HG03175 (cell line): ENCODE results near the gene CDC23.
"Not testable (repeated sequence)": the region's sequence is repeated elsewhere in the genome, so short reads cannot be mapped to it uniquely, and the experiment has no call there.

Experiments used
- ATAC-seq: cut with Tn5 transposase; IDR thresholded peaks from one replicate; pipeline ENCODE4 v1.9.1; 2021; ENCODE audit warnings: mild to moderate bottlenecking, moderate library complexity; ENCODE audit not compliant: unreplicated experiment

CDC23 gene

GRCh38 chr5:138213161-138214029 lies at the start of gene CDC23:
TSS of gene CDC23 (minus strand) at chr5:138213323. CDS start at chr5:138213312, 11 bp downstream.
- peak; percentile 97 for ATAC-seq

GRCh38 chr5:138258704-138259292 lies 45.7 kb upstream of the CDC23 start:
- ATAC-seq, result no peak

GRCh38 chr5:138257583-138257982 lies 44.5 kb upstream of the CDC23 start:
- no peak for ATAC-seq

GRCh38 chr5:138252944-138253343 lies 39.8 kb upstream of the CDC23 start:
- no peak for ATAC-seq

- ATAC-seq, result not testable (repeated sequence)
Measured at GRCh38 chr5:138247800-138248199, 34.7 kb upstream of the CDC23 start.

- no peak for ATAC-seq
Measured at GRCh38 chr5:138246822-138247221, 33.7 kb upstream of the CDC23 start.

- ATAC-seq, result no peak
Measured at GRCh38 chr5:138246334-138246733, 33.2 kb upstream of the CDC23 start.

GRCh38 chr5:138245717-138246116 lies 32.6 kb upstream of the CDC23 start:
- ATAC-seq, result no peak

- ATAC-seq, result no peak
Measured at GRCh38 chr5:138243794-138244193, 30.7 kb upstream of the CDC23 start.

GRCh38 chr5:138241688-138242571 lies 28.8 kb upstream of the CDC23 start:
- ATAC-seq, result no peak

GRCh38 chr5:138240650-138241385 lies 27.7 kb upstream of the CDC23 start:
- ATAC-seq, result no peak

- no peak for ATAC-seq
Measured at GRCh38 chr5:138238034-138238433, 24.9 kb upstream of the CDC23 start.

GRCh38 chr5:138234651-138235050 lies 21.5 kb upstream of the CDC23 start:
- no peak for ATAC-seq

- ATAC-seq, result no peak
Measured at GRCh38 chr5:138233280-138233679, 20.2 kb upstream of the CDC23 start.

GRCh38 chr5:138230981-138231589 lies 18.0 kb upstream of the CDC23 start:
- ATAC-seq, result no peak

GRCh38 chr5:138230261-138230660 lies 17.1 kb upstream of the CDC23 start:
- ATAC-seq, result no peak

GRCh38 chr5:138229387-138229786 lies 16.3 kb upstream of the CDC23 start:
- ATAC-seq, result no peak

GRCh38 chr5:138226910-138227309 lies 13.8 kb upstream of the CDC23 start:
- ATAC-seq, result no peak

- no peak for ATAC-seq
Measured at GRCh38 chr5:138224712-138225111, 11.6 kb upstream of the CDC23 start.

- ATAC-seq, result no peak
Measured at GRCh38 chr5:138223532-138223931, 10.4 kb upstream of the CDC23 start.
